RWPE2 (cell line): ENCODE results near the gene MRLN.

Source experiments
- ATAC-seq: fragments of 200-7000 bp; cut with Tn5 transposase; 3 replicates; pipeline ENCODE4 v1.9.1; 2021; ENCODE audit warnings: low read depth
- DNase-seq: peaks from one replicate; pipeline ENCODE4 v3.0.0-alpha.2; 2020; ENCODE audit warnings: low spot score
- H3K27ac ChIP-seq: fragments of 450-650 bp; 2 replicates; pipeline ENCODE4 v1.5.1; 2017; ENCODE audit warnings: mild to moderate bottlenecking; ENCODE audit not compliant: poor library complexity, severe bottlenecking
- H3K27me3 ChIP-seq: fragments of 250-450 bp; sonication (Bioruptor Pico); 2 replicates; pipeline ENCODE4 v1.5.1; 2021; ENCODE audit warnings: mild to moderate bottlenecking, moderate library complexity; ENCODE audit not compliant: insufficient read depth, poor library complexity, severe bottlenecking
- H3K36me3 ChIP-seq: fragments of 250-450 bp; sonication (Bioruptor Pico); 2 replicates; pipeline ENCODE4 v1.5.1; 2020; ENCODE audit warnings: low read depth, mild to moderate bottlenecking, moderate library complexity
- H3K4me1 ChIP-seq: fragments of 250-450 bp; sonication (Bioruptor Pico); 2 replicates; pipeline ENCODE4 v1.5.1; 2021; ENCODE audit warnings: mild to moderate bottlenecking, moderate library complexity; ENCODE audit not compliant: insufficient read depth, poor library complexity, severe bottlenecking
- H3K4me3 ChIP-seq: fragments of 250-450 bp; sonication (Bioruptor Pico); 2 replicates; pipeline ENCODE4 v1.5.1; 2021; ENCODE audit warnings: mild to moderate bottlenecking, moderate library complexity; ENCODE audit not compliant: severe bottlenecking
- H3K9me3 ChIP-seq: fragments of 250-450 bp; sonication (Bioruptor Pico); 2 replicates; pipeline ENCODE4 v1.5.1; 2021; ENCODE audit warnings: mild to moderate bottlenecking, moderate library complexity; ENCODE audit not compliant: severe bottlenecking
- TF ChIP-seq, protein P1 (sequence below): fragments of 450-650 bp; IDR thresholded peaks from one replicate; pipeline ENCODE4 v1.5.1; 2017; ENCODE audit warnings: mild to moderate bottlenecking, moderate library complexity; ENCODE audit not compliant: poor library complexity, severe bottlenecking

MRLN gene

DNA sequence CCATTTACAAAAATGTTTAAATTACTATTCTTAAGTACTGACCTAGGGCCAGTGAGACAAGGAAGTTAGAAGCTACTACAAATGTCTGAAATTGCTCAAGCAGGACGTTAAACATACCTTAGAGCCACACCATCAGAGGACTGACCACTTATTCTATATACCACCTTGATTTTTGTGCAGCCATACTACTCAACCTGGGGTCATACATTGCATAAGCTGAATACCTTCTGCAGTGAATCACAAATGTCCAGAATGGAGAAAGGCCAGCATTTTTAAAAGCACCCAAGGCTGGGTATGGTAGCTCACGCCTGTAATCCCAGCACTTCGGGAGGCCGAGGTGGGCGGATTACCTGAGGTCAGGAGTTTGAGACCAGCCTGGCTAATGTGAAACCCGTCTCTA lies 21.2 kb upstream of the MRLN start:
- H3K36me3 ChIP-seq, result no peaks in the 10 kb centered on the region
- H3K4me3 ChIP-seq, result no peak overlapping the region
- DNase-seq (no peak), ATAC-seq (no peak)
- no peak overlapping the region for H3K27ac ChIP-seq
- TF ChIP-seq, protein P1, sequence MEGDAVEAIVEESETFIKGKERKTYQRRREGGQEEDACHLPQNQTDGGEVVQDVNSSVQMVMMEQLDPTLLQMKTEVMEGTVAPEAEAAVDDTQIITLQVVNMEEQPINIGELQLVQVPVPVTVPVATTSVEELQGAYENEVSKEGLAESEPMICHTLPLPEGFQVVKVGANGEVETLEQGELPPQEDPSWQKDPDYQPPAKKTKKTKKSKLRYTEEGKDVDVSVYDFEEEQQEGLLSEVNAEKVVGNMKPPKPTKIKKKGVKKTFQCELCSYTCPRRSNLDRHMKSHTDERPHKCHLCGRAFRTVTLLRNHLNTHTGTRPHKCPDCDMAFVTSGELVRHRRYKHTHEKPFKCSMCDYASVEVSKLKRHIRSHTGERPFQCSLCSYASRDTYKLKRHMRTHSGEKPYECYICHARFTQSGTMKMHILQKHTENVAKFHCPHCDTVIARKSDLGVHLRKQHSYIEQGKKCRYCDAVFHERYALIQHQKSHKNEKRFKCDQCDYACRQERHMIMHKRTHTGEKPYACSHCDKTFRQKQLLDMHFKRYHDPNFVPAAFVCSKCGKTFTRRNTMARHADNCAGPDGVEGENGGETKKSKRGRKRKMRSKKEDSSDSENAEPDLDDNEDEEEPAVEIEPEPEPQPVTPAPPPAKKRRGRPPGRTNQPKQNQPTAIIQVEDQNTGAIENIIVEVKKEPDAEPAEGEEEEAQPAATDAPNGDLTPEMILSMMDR, result no peak
- no peaks in the 10 kb centered on the region for H3K4me1 ChIP-seq
- H3K27me3 ChIP-seq, result no peaks in the 10 kb centered on the region
- H3K9me3 ChIP-seq, result no peaks in the 10 kb centered on the region

DNA sequence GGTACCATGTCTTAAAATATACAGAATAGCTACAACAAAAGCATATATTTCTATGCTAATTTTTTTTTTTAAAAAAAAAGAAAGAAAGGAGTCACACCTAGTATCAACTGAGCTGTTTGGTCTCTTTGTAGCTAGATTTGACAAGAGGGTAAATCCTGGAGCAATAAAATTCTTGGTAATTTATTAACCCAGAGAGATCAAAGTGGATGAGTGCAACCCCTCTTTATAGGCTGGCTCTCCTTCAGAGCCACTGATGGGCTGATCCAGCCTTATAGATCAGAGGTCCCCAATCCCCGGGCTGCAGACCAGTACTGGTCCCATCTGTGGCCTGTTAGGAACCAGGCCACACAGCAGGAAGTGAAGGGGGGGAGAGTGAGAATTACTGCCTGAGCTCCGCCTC lies 19.8 kb upstream of the MRLN start:
- H3K27ac ChIP-seq, result no peak overlapping the region
- no peaks in the 10 kb centered on the region for H3K9me3 ChIP-seq
- DNase-seq (no peak), ATAC-seq (no peak)
- H3K4me3 ChIP-seq, result no peak overlapping the region
- no peaks in the 10 kb centered on the region for H3K36me3 ChIP-seq
- no peaks in the 10 kb centered on the region for H3K4me1 ChIP-seq
- no peaks in the 10 kb centered on the region for H3K27me3 ChIP-seq
- TF ChIP-seq, protein P1, result no peak

DNA sequence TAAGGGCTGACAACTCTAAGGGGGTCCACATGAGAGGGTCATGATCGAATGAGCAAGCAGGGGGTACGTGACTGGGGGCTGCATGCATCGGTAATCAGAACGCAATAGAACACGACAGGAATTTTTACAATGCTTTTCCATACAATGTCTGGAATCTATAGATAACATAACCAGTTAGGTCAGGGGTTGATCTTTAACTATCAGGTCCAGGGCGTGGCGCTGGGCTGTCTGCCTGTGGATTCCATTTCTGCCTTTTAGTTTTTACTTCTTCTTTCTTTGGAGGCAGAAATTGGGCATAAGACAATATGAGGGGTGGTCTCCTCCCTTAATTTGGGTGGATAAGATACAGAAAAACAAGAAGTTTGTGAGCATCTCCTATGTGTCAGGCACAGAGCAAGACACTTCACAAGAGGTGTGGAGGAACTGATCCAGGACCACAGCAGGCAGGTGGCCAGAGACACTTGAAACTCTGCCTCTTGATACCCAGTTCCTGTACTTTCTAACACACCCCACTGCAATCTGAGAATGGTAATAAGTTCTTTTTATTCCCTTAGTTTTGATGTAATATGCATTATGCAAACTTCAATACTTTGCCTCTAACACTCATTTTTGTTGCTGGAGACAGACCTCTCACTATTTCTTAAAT lies 18.0 kb upstream of the MRLN start:
- no peaks in the 10 kb centered on the region for H3K27me3 ChIP-seq
- no peak overlapping the region for H3K4me3 ChIP-seq
- TF ChIP-seq, protein P1, result no peak
- no peaks in the 10 kb centered on the region for H3K4me1 ChIP-seq
- no peak for ATAC-seq
- H3K27ac ChIP-seq, result no peak overlapping the region
- DNase-seq, result no peak
- no peaks in the 10 kb centered on the region for H3K9me3 ChIP-seq
- H3K36me3 ChIP-seq, result no peaks in the 10 kb centered on the region

DNA sequence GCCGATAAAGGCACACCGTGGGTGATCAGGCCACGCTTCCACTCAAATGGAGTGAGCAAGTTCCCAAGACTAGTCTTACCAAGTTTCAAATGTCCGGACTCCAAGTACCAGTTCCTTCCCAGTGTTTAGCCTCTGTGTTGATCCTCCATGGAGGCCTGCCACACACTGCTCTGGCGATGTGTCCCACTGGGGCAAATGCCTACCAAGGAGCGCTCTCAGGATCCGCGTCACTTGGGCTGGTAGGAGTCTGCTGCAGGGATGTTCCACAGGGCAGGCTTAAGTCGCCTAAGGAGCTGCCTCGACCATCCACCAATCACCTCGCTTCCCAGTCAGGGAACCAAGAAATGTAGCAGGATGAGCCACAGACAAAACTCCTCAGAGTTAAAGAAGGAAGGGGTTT lies 17.4 kb upstream of the MRLN start:
- Histone ChIP-seq H3K4me3 (no peak overlapping the region), H3K27me3 (no peaks in the 10 kb centered on the region), H3K27ac (no peak overlapping the region), H3K9me3 (no peaks in the 10 kb centered on the region), H3K36me3 (no peaks in the 10 kb centered on the region), H3K4me1 (no peaks in the 10 kb centered on the region)
- ATAC-seq (no peak), DNase-seq (no peak)
- TF ChIP-seq, protein P1, result no peak

DNA sequence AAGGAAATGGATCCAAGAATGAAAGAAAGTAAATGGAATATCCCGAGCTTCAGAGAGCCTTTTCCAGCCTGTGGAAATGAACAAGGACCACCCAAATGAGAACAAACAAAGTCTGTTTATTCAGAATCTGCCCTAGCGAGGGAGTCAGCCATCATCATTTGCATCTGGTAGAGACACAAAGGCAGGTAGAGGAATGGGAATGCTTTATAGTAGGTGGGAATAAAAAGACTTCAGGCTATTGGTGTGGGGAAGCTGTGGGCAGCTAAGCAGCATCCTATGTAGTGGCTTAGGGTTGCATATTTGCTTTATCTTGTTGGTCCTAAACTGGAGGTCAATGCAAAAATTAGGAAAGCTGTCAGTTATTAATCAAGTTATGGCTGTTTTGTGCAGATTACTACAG lies 9.2 kb upstream of the MRLN start:
- H3K36me3 ChIP-seq, result no peaks in the 10 kb centered on the region
- DNase-seq (no peak), ATAC-seq (no peak)
- H3K27ac ChIP-seq, result no peak overlapping the region
- no peaks in the 10 kb centered on the region for H3K9me3 ChIP-seq
- TF ChIP-seq, protein P1, result no peak
- H3K4me3 ChIP-seq, result no peak overlapping the region
- H3K4me1 ChIP-seq, result no peaks in the 10 kb centered on the region
- no peaks in the 10 kb centered on the region for H3K27me3 ChIP-seq
